HG03066 (cell line): Measurements from ENCODE around the gene CTIF.

Source experiments
- ATAC-seq: cut with Tn5 transposase; IDR thresholded peaks from one replicate; pipeline ENCODE4 v1.9.1; 2021; ENCODE audit warnings: low read depth; ENCODE audit not compliant: unreplicated experiment

CTIF gene

DNA sequence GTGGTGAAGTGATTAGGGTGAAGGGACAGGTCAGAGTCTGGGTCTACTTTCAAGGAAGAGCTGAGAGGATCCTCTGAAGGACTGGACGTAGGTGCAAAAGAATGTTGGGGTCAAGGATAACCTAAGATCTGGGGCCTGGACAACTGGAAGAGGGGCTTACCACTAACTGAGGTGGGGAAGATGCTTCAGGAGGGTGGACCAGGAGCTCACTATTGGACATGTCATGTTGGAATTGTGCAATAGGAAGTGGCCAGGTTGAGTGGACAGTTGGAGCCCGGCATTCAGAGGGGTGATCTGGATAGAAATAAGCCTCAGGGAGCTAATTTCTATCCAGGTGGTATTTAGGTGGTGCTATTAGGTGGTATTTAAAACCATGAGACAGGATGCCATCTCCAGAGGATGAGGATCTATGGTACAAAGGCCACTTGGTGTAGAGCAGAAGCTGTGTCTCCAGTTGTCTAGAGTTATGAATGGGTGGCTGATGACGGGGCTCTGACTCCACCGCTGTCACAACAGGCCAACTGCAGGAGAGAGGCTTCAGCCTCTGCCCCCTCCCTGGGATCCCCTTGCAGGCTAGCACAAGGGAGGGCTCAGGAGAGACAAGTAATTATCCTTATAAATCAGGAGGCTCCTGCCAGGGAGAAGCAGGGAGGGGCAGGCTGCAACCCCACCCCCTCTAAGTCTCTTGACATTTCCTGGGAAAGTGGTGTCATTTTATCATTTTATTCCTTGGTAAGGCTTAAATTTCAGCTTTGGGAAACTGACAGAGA lies 254.0 kb downstream of the CTIF start:
- ATAC-seq: no peak

GRCh38 chr18:48794251-48794970 lies 255.6 kb downstream of the CTIF start:
- ATAC-seq: no peak

DNA sequence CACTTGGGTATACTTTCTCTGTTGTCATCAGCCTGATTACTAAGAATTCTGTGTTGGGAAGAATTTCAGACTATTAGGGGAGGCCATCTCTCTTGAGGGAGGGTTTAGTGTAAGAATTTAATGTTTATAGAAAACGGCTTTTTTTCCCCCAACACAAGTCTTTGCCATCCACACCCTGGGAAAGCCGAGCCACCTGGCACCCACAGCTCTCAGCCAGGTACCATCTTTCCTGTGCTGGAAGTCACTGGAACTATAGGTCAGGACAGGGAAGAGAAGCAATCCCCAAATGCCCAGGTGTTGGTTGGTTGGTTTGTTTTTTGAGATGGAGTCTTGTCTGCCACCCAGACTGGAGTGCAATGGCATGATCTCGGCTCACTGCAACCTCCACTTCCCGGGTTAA lies 256.9 kb downstream of the CTIF start:
- ATAC-seq: no peak

GRCh38 chr18:48796491-48797205 lies 257.8 kb downstream of the CTIF start:
- no peak for ATAC-seq

DNA sequence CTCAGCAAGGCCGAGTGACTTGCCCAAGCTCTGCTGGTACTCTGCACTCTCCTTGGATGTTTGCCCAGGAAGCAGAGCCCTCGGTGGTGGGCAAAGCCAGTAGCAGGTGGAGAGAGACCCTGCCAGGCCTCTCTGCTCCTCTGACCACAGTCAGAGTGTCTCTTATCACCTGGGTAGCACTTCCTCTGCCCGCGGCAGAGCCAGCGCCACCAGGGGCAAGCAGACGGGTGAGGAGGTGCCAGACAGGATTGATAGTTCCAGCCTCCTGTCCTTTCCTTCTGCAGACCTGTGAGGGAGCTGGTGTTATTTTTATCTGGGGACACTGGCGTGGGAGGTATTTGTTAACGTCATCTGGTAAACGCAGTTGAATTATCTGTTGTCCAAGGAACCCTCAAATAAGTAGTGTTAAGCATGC lies 259.0 kb downstream of the CTIF start:
- ATAC-seq: no peak

DNA sequence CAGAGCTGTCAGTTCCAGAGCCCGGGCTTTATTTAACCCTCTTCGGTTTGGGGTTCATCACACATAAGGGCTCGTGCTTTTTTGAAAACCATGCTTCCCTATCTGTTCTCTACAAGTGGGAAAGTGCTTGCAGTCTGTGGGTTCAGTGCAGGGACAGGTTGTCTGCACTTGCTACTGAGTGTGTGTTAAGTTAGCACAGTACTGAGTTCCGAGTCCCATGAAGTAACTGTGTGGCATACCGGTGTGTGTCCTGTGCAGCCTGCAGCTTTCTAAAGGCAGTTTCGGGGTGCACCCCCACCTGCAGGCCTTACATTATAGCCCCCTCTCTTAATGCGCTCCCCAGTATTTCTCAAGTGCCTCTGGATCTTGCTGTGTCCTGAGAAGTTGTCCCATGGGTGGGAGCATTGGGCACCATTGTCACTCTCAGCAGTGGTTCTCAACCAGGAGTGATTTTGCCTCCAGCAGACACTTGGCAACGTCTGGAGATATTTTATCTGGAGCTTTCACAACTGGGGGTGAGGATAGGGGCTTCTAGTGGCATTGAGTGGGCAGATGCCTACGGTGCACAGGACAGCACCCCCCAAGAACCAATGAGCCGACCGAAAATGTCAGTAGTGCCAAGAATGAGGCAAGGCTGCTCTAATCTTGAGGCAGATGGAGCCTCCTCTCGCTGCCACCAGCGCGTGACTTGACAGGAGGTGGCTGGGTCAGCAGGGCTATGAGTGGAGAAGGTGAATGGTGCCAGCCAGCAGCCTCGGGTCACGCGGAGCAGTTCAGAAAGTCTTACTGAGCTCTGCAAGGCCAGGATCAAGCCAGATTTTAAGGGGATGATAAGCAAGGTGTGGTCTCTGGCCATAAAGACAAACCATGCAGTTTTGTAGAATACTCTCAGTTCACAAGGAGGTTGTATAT lies 259.8 kb downstream of the CTIF start:
- ATAC-seq: no peak

DNA sequence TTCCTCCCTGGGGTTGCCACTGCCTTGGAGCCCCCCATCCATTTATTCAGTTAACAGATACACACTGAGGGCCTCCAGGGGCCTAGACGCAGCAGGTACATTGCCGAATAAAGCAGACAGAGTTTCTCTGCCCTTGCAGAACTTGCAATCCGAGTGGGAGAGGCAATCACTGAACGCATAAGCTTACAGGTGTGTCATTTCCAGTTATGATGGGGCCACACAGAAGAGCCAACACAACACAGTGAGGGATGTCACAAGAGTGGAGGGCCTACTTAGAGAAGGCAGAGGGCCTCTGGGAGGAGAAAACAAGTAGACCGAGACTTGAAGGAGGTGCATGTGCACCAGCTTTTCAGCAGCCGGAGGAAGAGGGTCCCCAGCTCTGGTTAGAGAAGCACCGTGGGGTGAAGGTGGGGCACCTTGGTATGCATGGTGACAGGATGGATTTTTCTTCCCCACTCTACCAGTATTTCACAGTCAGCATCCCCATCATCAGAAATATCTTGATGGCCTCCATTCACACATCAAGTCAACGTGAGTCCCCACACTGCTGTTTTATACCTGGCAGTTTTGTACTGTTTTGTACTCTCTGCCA lies 261.0 kb downstream of the CTIF start:
- ATAC-seq: no peak

GRCh38 chr18:48800466-48800865 lies 261.6 kb downstream of the CTIF start:
- ATAC-seq: no peak

DNA sequence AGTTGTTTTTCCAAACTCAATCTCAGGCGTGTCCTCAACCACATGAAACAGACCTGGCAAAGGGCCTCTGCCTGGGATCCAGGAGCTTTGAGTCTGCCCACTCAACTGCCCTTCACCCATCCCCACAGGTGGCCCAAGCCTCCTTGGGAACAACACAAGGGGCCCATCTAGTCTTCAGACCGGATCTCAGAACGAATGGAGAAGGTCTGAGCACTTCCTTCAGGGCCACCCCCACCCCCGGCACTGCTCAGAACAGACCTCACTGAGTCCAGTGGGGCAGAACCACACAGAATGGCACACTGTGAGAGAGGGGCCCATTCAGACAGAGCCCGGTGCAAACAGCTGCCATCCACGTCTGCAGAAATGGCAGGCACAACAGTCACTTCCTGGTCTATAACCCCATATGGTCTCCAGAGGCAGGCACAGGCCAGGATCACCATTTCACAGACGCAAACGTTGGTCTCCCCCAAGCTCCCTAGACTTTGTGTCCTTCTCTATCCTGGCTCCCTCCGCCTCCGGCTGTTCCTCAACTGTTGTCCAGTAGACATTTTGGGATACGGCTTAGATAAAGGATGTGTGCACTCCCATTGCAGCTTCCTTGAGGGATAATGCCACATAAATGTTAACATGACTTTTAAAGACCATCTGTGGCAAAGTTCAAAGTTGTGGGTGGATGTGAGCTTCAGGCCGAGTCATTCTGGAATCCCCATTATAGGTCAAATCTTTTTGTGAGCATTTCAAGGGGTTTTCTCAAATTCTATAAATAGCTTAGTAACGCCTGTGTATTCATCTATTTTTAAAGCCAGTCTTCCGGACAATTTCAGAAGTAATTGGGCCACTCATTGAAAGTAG lies 262.3 kb downstream of the CTIF start:
- ATAC-seq: peak; percentile 54

GRCh38 chr18:48801728-48802542 lies 263.1 kb downstream of the CTIF start:
- no peak for ATAC-seq

GRCh38 chr18:48802543-48803290 lies 263.9 kb downstream of the CTIF start:
- ATAC-seq: no peak

- no peak for ATAC-seq
These were observed 264.7 kb downstream of the CTIF start for GRCh38 chr18:48803518-48803917.

GRCh38 chr18:48803951-48804855 lies 265.4 kb downstream of the CTIF start:
- ATAC-seq: no peak

DNA sequence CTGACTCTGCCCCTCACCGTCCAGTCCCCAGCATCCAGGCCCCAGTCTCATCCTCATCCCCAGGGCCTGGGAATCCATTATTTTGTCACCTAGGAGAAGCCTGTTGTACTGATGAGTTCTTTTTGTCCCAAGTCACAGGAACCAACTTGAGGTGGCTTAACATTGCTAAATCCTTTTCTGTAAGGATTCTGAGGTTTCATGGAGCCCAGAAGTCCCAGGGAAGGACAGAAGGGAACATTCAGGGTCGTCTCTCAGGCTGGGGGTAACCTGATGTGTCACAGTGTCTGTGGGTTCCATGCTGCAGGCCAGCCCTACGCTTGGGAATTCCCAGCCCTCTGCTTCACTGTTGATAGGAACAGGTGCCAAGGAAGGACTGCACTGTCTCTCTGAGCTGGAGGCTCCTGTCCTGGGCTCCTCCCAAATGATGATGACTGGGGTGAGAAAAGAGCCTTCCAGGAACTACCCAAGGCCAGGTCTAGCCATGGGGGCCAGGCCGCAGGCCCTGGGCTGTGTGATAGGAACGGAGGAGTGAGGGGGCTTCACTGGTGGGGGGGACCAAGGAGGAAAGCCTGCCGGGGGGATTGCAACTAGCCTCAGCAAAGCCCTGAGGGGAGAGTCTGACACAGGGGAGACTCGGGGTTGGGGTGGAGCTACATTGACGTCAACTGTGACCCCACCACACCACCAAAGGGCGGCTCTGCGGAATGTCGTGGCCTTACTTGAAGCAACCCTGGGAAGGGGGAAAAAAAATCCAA lies 266.2 kb downstream of the CTIF start:
- no peak for ATAC-seq

- no peak for ATAC-seq
These were observed 267.1 kb downstream of the CTIF start for GRCh38 chr18:48805826-48806535.
